Measurements from ENCODE around the gene BAK1. TPM values are rescaled to one million over a fixed set of nuclear protein-coding genes. Genes with fewer than 3 reads are reported as not detected.
"Not testable (repeated sequence)": the region's sequence is repeated elsewhere in the genome, so short reads cannot be mapped to it uniquely, and the experiment has no call there.

Gene BAK1
- polyA plus RNA-seq, 4 donors, result 13.5 to 23.7 (median 21.8) TPM

GRCh38 chr6:33609528-33609927 lies 29.5 kb upstream of the BAK1 start:
- DNase-seq (ENCODE audit: low read depth in 4 of 4, low spot score in 3 of 4), result no peak

GRCh38 chr6:33609019-33609418 lies 28.9 kb upstream of the BAK1 start:
- no peak for DNase-seq (ENCODE audit: low read depth in 4 of 4, low spot score in 3 of 4)

- DNase-seq (ENCODE audit: low read depth in 4 of 4, low spot score in 3 of 4), result no peak
Observed at GRCh38 chr6:33607784-33608161, 27.7 kb upstream of the BAK1 start.

- no peak for DNase-seq (ENCODE audit: low read depth in 4 of 4, low spot score in 3 of 4)
Observed at GRCh38 chr6:33607126-33607783, 27.2 kb upstream of the BAK1 start.

GRCh38 chr6:33606642-33607041 lies 26.6 kb upstream of the BAK1 start:
- no peak for DNase-seq (ENCODE audit: low read depth in 4 of 4, low spot score in 3 of 4)

GRCh38 chr6:33604941-33605854 lies 25.1 kb upstream of the BAK1 start:
- no peak for DNase-seq (ENCODE audit: low read depth in 4 of 4, low spot score in 3 of 4)

GRCh38 chr6:33602180-33602579 lies 22.1 kb upstream of the BAK1 start:
- DNase-seq (ENCODE audit: low read depth in 4 of 4, low spot score in 3 of 4), result no peak

GRCh38 chr6:33600761-33601160 lies 20.7 kb upstream of the BAK1 start:
- no peak for DNase-seq (ENCODE audit: low read depth in 4 of 4, low spot score in 3 of 4)

GRCh38 chr6:33599413-33599938 lies 19.4 kb upstream of the BAK1 start:
- DNase-seq (ENCODE audit: low read depth in 4 of 4, low spot score in 3 of 4), result no peak

GRCh38 chr6:33597551-33598322 lies 17.7 kb upstream of the BAK1 start:
- no peak for DNase-seq (ENCODE audit: low read depth in 4 of 4, low spot score in 3 of 4)

- not testable (repeated sequence) for DNase-seq (ENCODE audit: low read depth in 4 of 4, low spot score in 3 of 4)
Observed at GRCh38 chr6:33596894-33597293, 16.8 kb upstream of the BAK1 start.

GRCh38 chr6:33595001-33595846 lies 15.1 kb upstream of the BAK1 start:
- no peak for DNase-seq (ENCODE audit: low read depth in 4 of 4, low spot score in 3 of 4)

GRCh38 chr6:33593414-33593727 lies 13.3 kb upstream of the BAK1 start:
- DNase-seq (ENCODE audit: low read depth in 4 of 4, low spot score in 3 of 4), result no peak

- DNase-seq (ENCODE audit: low read depth in 4 of 4, low spot score in 3 of 4), result no peak
Observed at GRCh38 chr6:33592595-33593413, 12.7 kb upstream of the BAK1 start.

- no peak for DNase-seq (ENCODE audit: low read depth in 4 of 4, low spot score in 3 of 4)
Observed at GRCh38 chr6:33592280-33592594, 12.2 kb upstream of the BAK1 start.

- no peak for DNase-seq (ENCODE audit: low read depth in 4 of 4, low spot score in 3 of 4)
Observed at GRCh38 chr6:33591424-33592032, 11.5 kb upstream of the BAK1 start.

- DNase-seq (ENCODE audit: low read depth in 4 of 4, low spot score in 3 of 4), result no peak
Observed at GRCh38 chr6:33590531-33591198, 10.6 kb upstream of the BAK1 start.

GRCh38 chr6:33589731-33590530 lies 9.9 kb upstream of the BAK1 start:
- no peak for DNase-seq (ENCODE audit: low read depth in 4 of 4, low spot score in 3 of 4)

All from left renal pelvis (tissue), 4 donors.